Measurements from ENCODE around the gene TMEM94. TPM values are rescaled to one million over a fixed set of nuclear protein-coding genes. Genes with fewer than 3 reads are reported as not detected.
A peak's percentile ranks its signal among the peaks of the same experiment; 100 is the strongest.

The TMEM94 gene
- total and polyA plus RNA-seq, 8 donors, result 16.6 to 466 (median 56.5) TPM

DNA sequence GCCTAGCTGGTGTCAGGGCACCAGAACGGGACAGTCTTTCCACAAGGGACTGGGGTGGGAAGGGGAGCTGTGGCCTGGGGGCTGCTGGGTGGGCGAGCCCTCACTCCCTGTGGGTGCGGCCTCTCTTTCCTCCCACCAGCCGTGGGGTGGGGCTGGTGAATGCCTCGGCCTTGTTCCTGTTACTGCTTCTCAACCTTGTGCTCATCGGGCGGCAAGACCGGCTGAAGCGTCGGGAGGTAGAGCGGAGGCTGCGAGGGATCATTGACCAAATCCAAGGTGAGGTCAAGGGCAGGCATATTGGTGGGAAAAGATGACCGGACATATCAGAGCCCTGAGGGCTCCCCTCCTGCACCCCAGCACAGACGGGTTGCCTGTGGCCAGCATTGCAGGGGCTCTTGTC, 29.7 kb downstream of the TMEM94 start:
- TF ChIP-seq, protein P1, sequence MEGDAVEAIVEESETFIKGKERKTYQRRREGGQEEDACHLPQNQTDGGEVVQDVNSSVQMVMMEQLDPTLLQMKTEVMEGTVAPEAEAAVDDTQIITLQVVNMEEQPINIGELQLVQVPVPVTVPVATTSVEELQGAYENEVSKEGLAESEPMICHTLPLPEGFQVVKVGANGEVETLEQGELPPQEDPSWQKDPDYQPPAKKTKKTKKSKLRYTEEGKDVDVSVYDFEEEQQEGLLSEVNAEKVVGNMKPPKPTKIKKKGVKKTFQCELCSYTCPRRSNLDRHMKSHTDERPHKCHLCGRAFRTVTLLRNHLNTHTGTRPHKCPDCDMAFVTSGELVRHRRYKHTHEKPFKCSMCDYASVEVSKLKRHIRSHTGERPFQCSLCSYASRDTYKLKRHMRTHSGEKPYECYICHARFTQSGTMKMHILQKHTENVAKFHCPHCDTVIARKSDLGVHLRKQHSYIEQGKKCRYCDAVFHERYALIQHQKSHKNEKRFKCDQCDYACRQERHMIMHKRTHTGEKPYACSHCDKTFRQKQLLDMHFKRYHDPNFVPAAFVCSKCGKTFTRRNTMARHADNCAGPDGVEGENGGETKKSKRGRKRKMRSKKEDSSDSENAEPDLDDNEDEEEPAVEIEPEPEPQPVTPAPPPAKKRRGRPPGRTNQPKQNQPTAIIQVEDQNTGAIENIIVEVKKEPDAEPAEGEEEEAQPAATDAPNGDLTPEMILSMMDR (IDR thresholded peaks at IDR 0.05), result no peak
- TF ChIP-seq POLR2A (IDR thresholded peaks at IDR 0.05), result no peak
- 87 to 92% (median 91%) methylated on average over 13 to 14 of the region's 14 CpGs for WGBS, 5 donors
- peak overlapping the region in 1 of 5 donors; percentile 39 for H3K27ac ChIP-seq
- no peaks in the 10 kb centered on the region for H3K27me3 ChIP-seq
- peaks cover 0 to 41% (median 31%) of the 10 kb centered on the region in 4 donors for H3K36me3 ChIP-seq
- H3K9me3 ChIP-seq, result no peaks in the 10 kb centered on the region
- H3K4me3 ChIP-seq, result no peak overlapping the region
- DNase-seq, result peak in 1 of 2 donors; percentile 1
- peaks cover 11 to 65% (median 50%) of the 10 kb centered on the region in 4 donors for H3K4me1 ChIP-seq
- intact Hi-C loops (cut with DNase I; ENCODE audit: low total_unique reads), result no loop called here

DNA sequence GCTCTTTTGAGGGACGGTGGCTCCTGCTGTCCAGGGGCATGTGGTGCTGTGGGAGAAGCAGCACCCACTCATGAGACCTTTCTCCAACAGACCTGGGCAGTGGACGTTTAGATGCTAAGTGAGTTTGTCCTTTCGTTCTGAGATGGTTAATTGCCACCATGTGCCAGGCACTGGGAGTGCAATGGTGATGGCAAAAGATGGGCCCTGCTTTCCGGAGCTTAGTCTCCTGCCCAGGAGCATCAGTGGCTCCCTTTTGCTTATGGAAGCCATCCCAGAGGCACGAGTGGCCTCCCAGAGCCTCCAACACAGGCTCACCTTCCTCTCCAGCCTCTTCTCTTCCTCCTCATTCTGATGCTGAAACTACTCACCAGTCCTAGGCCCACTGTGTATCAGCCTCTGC, 30.5 kb downstream of the TMEM94 start:
- Histone ChIP-seq H3K4me1 (peaks cover 11 to 59% (median 42%) of the 10 kb centered on the region in 4 donors), H3K27ac (peak overlapping the region in 4 of 5 donors; percentile 39 to 47 (median 44)), H3K27me3 (no peaks in the 10 kb centered on the region), H3K36me3 (peaks cover 8 to 49% (median 39%) of the 10 kb centered on the region in 4 donors), H3K9me3 (no peaks in the 10 kb centered on the region), H3K4me3 (no peak overlapping the region)
- TF ChIP-seq POLR2A (IDR thresholded peaks at IDR 0.05), result no peak
- no peak for TF ChIP-seq EP300 (IDR thresholded peaks at IDR 0.05)
- no peak for TF ChIP-seq POLR2AphosphoS5 (IDR thresholded peaks at IDR 0.05)
- TF ChIP-seq, protein P1 (IDR thresholded peaks at IDR 0.05), result no peak
- DNase-seq, result no peak
- WGBS, 5 donors, result 76 to 87% (median 84%) methylated on average over 5 of the region's 5 CpGs
- intact Hi-C loops (cut with DNase I; ENCODE audit: low total_unique reads), result no loop called here

DNA sequence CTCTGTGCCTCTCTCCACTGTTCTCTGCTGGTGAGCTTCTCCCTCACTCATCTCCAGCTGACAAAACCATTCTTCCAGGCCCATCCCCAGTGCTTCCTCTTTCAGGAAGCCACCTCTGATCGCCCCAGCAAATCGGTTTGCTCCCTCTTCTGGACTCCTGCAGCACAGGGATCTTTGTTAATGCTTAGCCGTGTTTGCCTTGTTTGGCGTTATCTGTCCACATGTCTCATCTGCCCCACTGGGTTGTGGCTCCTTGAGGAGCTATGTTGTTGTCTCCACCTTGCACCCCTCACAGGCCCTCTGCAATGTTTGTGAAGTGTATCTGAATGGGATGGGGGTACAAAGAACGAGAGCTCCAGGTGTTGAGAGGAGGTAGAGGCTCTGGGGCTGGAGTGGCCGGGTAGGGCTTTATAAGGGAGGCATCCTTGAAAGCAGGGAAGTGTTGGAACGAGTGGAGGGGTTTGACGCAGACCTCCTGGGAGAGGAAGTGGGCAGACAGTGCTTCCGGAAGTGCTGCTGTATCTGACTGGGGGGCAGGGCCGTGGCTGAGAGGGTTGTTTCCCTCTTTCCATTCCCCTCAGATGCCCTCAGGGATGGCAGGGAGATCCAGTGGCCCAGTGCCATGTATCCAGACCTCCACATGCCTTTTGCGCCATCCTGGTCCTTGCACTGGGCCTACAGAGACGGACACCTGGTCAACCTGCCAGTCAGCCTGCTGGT, 31.1 kb downstream of the TMEM94 start:
- H3K9me3 ChIP-seq, result no peaks in the 10 kb centered on the region
- WGBS, 5 donors, result 66 to 79% (median 75%) methylated on average over 11 to 12 of the region's 12 CpGs
- H3K27ac ChIP-seq, result peak overlapping the region in 4 of 5 donors; percentile 39 to 47 (median 44)
- H3K4me3 ChIP-seq, result no peak overlapping the region
- TF ChIP-seq, protein P1 (IDR thresholded peaks at IDR 0.05), result no peak
- no peak for TF ChIP-seq POLR2A (IDR thresholded peaks at IDR 0.05)
- TF ChIP-seq POLR2AphosphoS5 (IDR thresholded peaks at IDR 0.05), result no peak
- no peak for TF ChIP-seq EP300 (IDR thresholded peaks at IDR 0.05)
- peaks cover 11 to 55% (median 41%) of the 10 kb centered on the region in 4 donors for H3K4me1 ChIP-seq
- intact Hi-C loops (cut with DNase I; ENCODE audit: low total_unique reads), result no loop called here
- H3K27me3 ChIP-seq, result no peaks in the 10 kb centered on the region
- DNase-seq, result no peak
- peaks cover 12 to 54% (median 44%) of the 10 kb centered on the region in 4 donors for H3K36me3 ChIP-seq

DNA sequence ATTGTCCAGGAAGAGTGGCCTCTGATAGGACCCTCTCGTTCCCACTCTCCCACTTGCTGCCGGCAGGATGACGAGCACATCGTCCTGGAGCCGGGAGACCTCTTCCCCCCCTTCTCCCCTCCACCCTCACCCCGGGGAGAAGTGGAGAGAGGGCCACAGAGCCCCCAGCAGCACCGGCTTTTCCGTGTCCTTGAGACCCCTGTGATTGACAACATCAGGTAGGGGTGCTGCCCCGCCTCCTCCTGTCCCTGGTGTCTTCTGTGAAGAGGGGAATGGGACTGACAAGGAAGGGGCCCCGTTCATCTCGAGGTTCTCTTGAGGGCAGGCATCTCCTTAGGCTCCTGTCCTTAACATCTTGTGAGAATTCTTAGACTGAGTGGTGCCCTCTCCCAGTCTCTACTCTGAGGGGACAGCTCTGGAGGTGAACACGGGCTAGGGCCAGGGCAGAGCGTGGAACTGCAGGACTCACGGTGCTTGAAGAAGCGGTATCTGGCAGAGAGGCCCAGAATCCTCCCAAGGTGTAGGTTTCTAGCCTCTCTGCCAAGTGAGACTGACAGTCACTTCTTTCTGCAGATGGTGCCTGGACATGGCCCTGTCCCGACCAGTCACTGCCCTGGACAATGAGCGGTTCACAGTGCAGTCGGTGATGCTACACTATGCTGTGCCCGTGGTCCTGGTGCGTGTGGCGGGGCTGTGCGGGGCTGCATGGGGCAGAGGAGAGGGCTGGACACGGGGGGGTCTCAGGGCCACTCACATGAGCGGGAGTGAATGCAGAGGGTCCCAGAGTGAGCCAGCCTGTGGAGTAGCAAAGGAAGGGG, 32.5 kb downstream of the TMEM94 start:
- no peak for DNase-seq
- TF ChIP-seq EP300 (IDR thresholded peaks at IDR 0.05) (no peak), POLR2AphosphoS5 (IDR thresholded peaks at IDR 0.05) (no peak), POLR2A (IDR thresholded peaks at IDR 0.05) (no peak)
- TF ChIP-seq, protein P1 (IDR thresholded peaks at IDR 0.05), result no peak
- H3K27me3 ChIP-seq, result no peaks in the 10 kb centered on the region
- peaks cover 11 to 52% (median 39%) of the 10 kb centered on the region in 4 donors for H3K4me1 ChIP-seq
- peak overlapping the region in 1 of 5 donors; percentile 73 for H3K27ac ChIP-seq
- no peak overlapping the region for H3K4me3 ChIP-seq
- 86 to 94% (median 92%) methylated on average over 12 to 24 of the region's 24 CpGs for WGBS, 5 donors
- peaks cover 26 to 64% (median 58%) of the 10 kb centered on the region in 4 donors for H3K36me3 ChIP-seq
- intact Hi-C loops (cut with DNase I; ENCODE audit: low total_unique reads), result no loop called here
- no peaks in the 10 kb centered on the region for H3K9me3 ChIP-seq
